GM23248 (cell line): ENCODE data around the gene AMPD3. TPM values are rescaled to one million over a fixed set of nuclear protein-coding genes. Genes with fewer than 3 reads are reported as not detected.

Source experiments
- DNase-seq: peaks from one replicate; pipeline ENCODE4 v3.0.0-alpha.2; 2015
- H2AFZ ChIP-seq: fragments of 200-600 bp; sonication (generic); 2 replicates; pipeline ENCODE4 v1.6.1; 2016; ENCODE audit warnings: antibody characterized with exemption
- H3F3A ChIP-seq: fragments of 200-600 bp; sonication (generic); 2 replicates; pipeline ENCODE4 v1.6.1; 2016; ENCODE audit warnings: mild to moderate bottlenecking, antibody characterized with exemption, mixed run types; ENCODE audit not compliant: insufficient read depth
- H3K27ac ChIP-seq: fragments of 200-600 bp; sonication (generic); 2 replicates; pipeline ENCODE4 v1.5.1; 2016; ENCODE audit warnings: mild to moderate bottlenecking
- H3K27me3 ChIP-seq: fragments of 200-600 bp; sonication (generic); replicated peaks from 2 replicates; pipeline ENCODE4 v1.6.1; 2016; ENCODE audit warnings: mild to moderate bottlenecking; ENCODE audit not compliant: insufficient read depth
- H3K36me3 ChIP-seq: fragments of 200-600 bp; sonication (generic); 2 replicates; pipeline ENCODE4 v1.6.1; 2016; ENCODE audit warnings: low read depth, mild to moderate bottlenecking
- H3K4me1 ChIP-seq: fragments of 200-600 bp; sonication (generic); 2 replicates; pipeline ENCODE4 v1.6.1; 2016; ENCODE audit warnings: mild to moderate bottlenecking; ENCODE audit not compliant: insufficient read depth
- H3K4me2 ChIP-seq: fragments of 200-600 bp; sonication (generic); one replicate; pipeline ENCODE4 v1.6.1; 2016; ENCODE audit warnings: mild to moderate bottlenecking; ENCODE audit not compliant: unreplicated experiment
- H3K4me3 ChIP-seq: fragments of 200-600 bp; sonication (generic); 2 replicates; pipeline ENCODE4 v1.5.1; 2016; ENCODE audit warnings: mild to moderate bottlenecking
- H3K79me2 ChIP-seq: fragments of 200-600 bp; sonication (generic); 2 replicates; pipeline ENCODE4 v1.6.1; 2016; ENCODE audit warnings: mild to moderate bottlenecking; ENCODE audit not compliant: insufficient read depth
- H3K9ac ChIP-seq: fragments of 200-600 bp; sonication (generic); 2 replicates; pipeline ENCODE4 v1.6.1; 2016; ENCODE audit warnings: mild to moderate bottlenecking
- H3K9me2 ChIP-seq: fragments of 200-600 bp; sonication (generic); 2 replicates; pipeline ENCODE4 v1.6.1; 2016; ENCODE audit warnings: mixed run types, mild to moderate bottlenecking, moderate library complexity; ENCODE audit not compliant: insufficient read depth
- H3K9me3 ChIP-seq: fragments of 200-600 bp; sonication (generic); one replicate; pipeline ENCODE4 v1.6.1; 2017; ENCODE audit warnings: low read depth
- H4K20me1 ChIP-seq: fragments of 200-600 bp; sonication (generic); 2 replicates; pipeline ENCODE4 v1.6.0; 2016; ENCODE audit not compliant: insufficient read depth
- EZH2 ChIP-seq: fragments of 200-600 bp; sonication (generic); IDR thresholded peaks from 2 replicates; pipeline ENCODE4 v1.6.1; 2018; ENCODE audit warnings: antibody characterized with exemption, mild to moderate bottlenecking; ENCODE audit not compliant: insufficient read depth, poor library complexity, severe bottlenecking
- EZH2phosphoT487 ChIP-seq: fragments of 200-600 bp; sonication (generic); IDR thresholded peaks from 2 replicates; pipeline ENCODE4 v1.6.1; 2018; ENCODE audit warnings: antibody characterized with exemption, moderate library complexity, mild to moderate bottlenecking, low read depth; ENCODE audit not compliant: insufficient read depth
- WGBS, 2 experiments: methylation state at CpG; one replicate each; pipeline ENCODE4 v1.1.6; 2015 to 2017; ENCODE audit warnings: low lambda C conversion rate in 2 of 2, low coverage in 1 of 2; ENCODE audit errors: missing lambda C conversion rate in 2 of 2; 5-methylcytosine and 5-hydroxymethylcytosine counted together
- in situ Hi-C: fragments of 300-500 bp; cut with MboI; formaldehyde crosslinking; loops from 2 replicates; pipeline ENCODE4 v1.15.0; 2020
- polyA plus RNA-seq: library from polyadenylated mRNA; unstranded; fragments of >200 nt; fragmentation: Nextera tagmentation; extraction: Ambion mirVana; gene quantifications from 2 replicates; pipeline ENCODE4 v1.2.1, GENCODE V29; 2016
- total RNA-seq: library from RNA; depleted of rRNA; stranded (reverse); fragments of >200 nt; shearing (Covaris generic); gene quantifications from 2 replicates; pipeline ENCODE4 v1.2.3, GENCODE V29; 2014

AMPD3 gene
- total and polyA plus RNA-seq, 2 experiments from 2014 or later = 3.3 to 4.9 TPM

GRCh38 chr11:10441652-10442503 is 13.2 kb upstream of the AMPD3 start:
- Histone ChIP-seq H3K4me2 (no peak overlapping the region), H3K27ac (no peak overlapping the region), H2AFZ (no peak overlapping the region), H3K9me2 (no peaks in the 10 kb centered on the region), H4K20me1 (no peaks in the 10 kb centered on the region), H3K9me3 (no peaks in the 10 kb centered on the region), H3K36me3 (no peaks in the 10 kb centered on the region), H3K4me1 (no peaks in the 10 kb centered on the region), H3K79me2 (no peaks in the 10 kb centered on the region), H3F3A (no peaks in the 10 kb centered on the region), H3K9ac (no peak overlapping the region), H3K4me3 (no peak overlapping the region), H3K27me3 (no peaks in the 10 kb centered on the region)
- DNase-seq = no peak
- TF ChIP-seq EZH2phosphoT487 (no peak), EZH2 (no peak)
- in situ Hi-C loops = no loop called here
- 92% methylated on average over 8 of the region's 8 CpGs for WGBS, 2 experiments

- H3K79me2 ChIP-seq = no peaks in the 10 kb centered on the region
- no peak overlapping the region for H3K4me2 ChIP-seq
- H3K27ac ChIP-seq = no peak overlapping the region
- H2AFZ ChIP-seq = no peak overlapping the region
- H3K9me2 ChIP-seq = no peaks in the 10 kb centered on the region
- H4K20me1 ChIP-seq = no peaks in the 10 kb centered on the region
- no peaks in the 10 kb centered on the region for H3K27me3 ChIP-seq
- DNase-seq = peak; percentile 51
- WGBS, 2 experiments = 51 to 66% methylated on average over 7 of the region's 7 CpGs
- H3K9ac ChIP-seq = no peak overlapping the region
- in situ Hi-C loops = no loop called here
- TF ChIP-seq EZH2 = no peak
- TF ChIP-seq EZH2phosphoT487 = no peak
- H3K9me3 ChIP-seq = no peaks in the 10 kb centered on the region
- H3K4me1 ChIP-seq = no peaks in the 10 kb centered on the region
- H3K36me3 ChIP-seq = no peaks in the 10 kb centered on the region
- H3K4me3 ChIP-seq = no peak overlapping the region
- H3F3A ChIP-seq = no peaks in the 10 kb centered on the region
Observed at GRCh38 chr11:10443152-10443551, 11.9 kb upstream of the AMPD3 start.

GRCh38 chr11:10443721-10444235 is 11.3 kb upstream of the AMPD3 start:
- Histone ChIP-seq H3K4me3 (no peak overlapping the region), H3K36me3 (no peaks in the 10 kb centered on the region), H3K9me2 (no peaks in the 10 kb centered on the region), H3K27me3 (no peaks in the 10 kb centered on the region), H2AFZ (no peak overlapping the region), H3K4me2 (no peak overlapping the region), H3F3A (no peaks in the 10 kb centered on the region), H4K20me1 (no peaks in the 10 kb centered on the region), H3K9ac (no peak overlapping the region), H3K27ac (no peak overlapping the region), H3K79me2 (no peaks in the 10 kb centered on the region), H3K9me3 (no peaks in the 10 kb centered on the region), H3K4me1 (no peaks in the 10 kb centered on the region)
- TF ChIP-seq EZH2phosphoT487 (no peak), EZH2 (no peak)
- in situ Hi-C loops = no loop called here
- WGBS, 2 experiments = 80 to 82% methylated on average over 4 of the region's 4 CpGs
- DNase-seq = no peak

GRCh38 chr11:10444725-10445315 is 10.2 kb upstream of the AMPD3 start:
- H3K4me1 ChIP-seq = no peaks in the 10 kb centered on the region
- H3K9me3 ChIP-seq = no peaks in the 10 kb centered on the region
- no peak overlapping the region for H3K9ac ChIP-seq
- 0 out of 2 replicates have a peak, but pooled peaks cover 5% of the 10 kb centered on the region for H3F3A ChIP-seq
- no peak overlapping the region for H3K4me3 ChIP-seq
- no peaks in the 10 kb centered on the region for H3K36me3 ChIP-seq
- H3K27me3 ChIP-seq = no peaks in the 10 kb centered on the region
- no peaks in the 10 kb centered on the region for H3K79me2 ChIP-seq
- TF ChIP-seq EZH2 (no peak), EZH2phosphoT487 (no peak)
- no peak overlapping the region for H3K4me2 ChIP-seq
- WGBS, 2 experiments = 95 to 96% methylated on average over 4 of the region's 4 CpGs
- no peak overlapping the region for H2AFZ ChIP-seq
- in situ Hi-C loops = loop anchor here (5.0 kb wide), 1 partner anchor 52 kb away; no protein-coding TSS in a partner anchor
- H4K20me1 ChIP-seq = no peaks in the 10 kb centered on the region
- no peaks in the 10 kb centered on the region for H3K9me2 ChIP-seq
- no peak for DNase-seq
- no peak overlapping the region for H3K27ac ChIP-seq
